H1 (cell line): ENCODE measurements around the gene TEX51. TPM values are rescaled to one million over a fixed set of nuclear protein-coding genes. Genes with fewer than 3 reads are reported as not detected.

Experiments used
- CTCF ChIA-PET: fragments of 300-600 bp; sonication (Branson Sonifier 250); formaldehyde crosslinking; loops from one replicate; lab custom pipeline; 2021; ENCODE audit not compliant: partially characterized antibody; lab: Charles Lee
- POLR2A ChIA-PET: fragments of 300-600 bp; sonication (Branson Sonifier 250); formaldehyde crosslinking; loops from one replicate; lab custom pipeline; 2021; ENCODE audit warnings: inconsistent platforms; ENCODE audit not compliant: partially characterized antibody; lab: Charles Lee
- DNase-seq, 2 experiments: peaks; one replicate each; pipeline versions ENCODE4 v3.0.0 to v3.0.0-alpha.2; 2010 to 2022; ENCODE audit warnings: low spot score in 2 of 2, low read depth in 1 of 2, mixed read lengths in 1 of 2
- FAIRE-seq: peaks from 2 replicates; lab custom pipeline; 2011; peaks lifted over from hg19 to GRCh38; lab: Jason Lieb, UNC
- H2AFZ ChIP-seq: 2 replicates; pipeline ENCODE4 v1.8.1; 2012; ENCODE audit warnings: low read length, inconsistent platforms
- H2AK5ac ChIP-seq: 2 replicates; pipeline ENCODE4 v1.6.1; 2013; ENCODE audit warnings: low read depth, low read length
- H2BK120ac ChIP-seq: replicated peaks from 2 replicates; pipeline ENCODE3; 2013; ENCODE audit warnings: low read depth, low read length, inconsistent platforms
- H2BK12ac ChIP-seq: 2 replicates; pipeline ENCODE4 v1.6.1; 2013; ENCODE audit warnings: low read depth, low read length
- H2BK15ac ChIP-seq: 2 replicates; pipeline ENCODE4 v1.6.1; 2013; ENCODE audit warnings: low read length
- H2BK20ac ChIP-seq: 2 replicates; pipeline ENCODE4 v1.6.1; 2013; ENCODE audit warnings: low read length
- H2BK5ac ChIP-seq: 2 replicates; pipeline ENCODE4 v1.6.1; 2013; ENCODE audit warnings: low read depth, low read length
- H3K14ac ChIP-seq: 2 replicates; pipeline ENCODE4 v1.6.1; 2013; ENCODE audit warnings: inconsistent platforms; ENCODE audit not compliant: insufficient read length
- H3K18ac ChIP-seq: 2 replicates; pipeline ENCODE4 v1.6.1; 2013; ENCODE audit warnings: low read length; ENCODE audit errors: extremely low read depth
- H3K23ac ChIP-seq: 2 replicates; pipeline ENCODE4 v1.6.1; 2013; ENCODE audit warnings: inconsistent platforms; ENCODE audit not compliant: insufficient read length
- H3K23me2 ChIP-seq: 2 replicates; pipeline ENCODE4 v1.6.1; 2013; ENCODE audit warnings: low read depth, low read length
- H3K27ac ChIP-seq: 2 replicates; pipeline ENCODE4 v1.6.1; 2011; ENCODE audit warnings: low read depth, low read length, inconsistent platforms
- H3K27me3 ChIP-seq, 4 experiments: replicated peaks in 1 of 4; 1 replicate in 1 of 4; 2 replicates in 3 of 4; pipeline versions ENCODE4 v1.6.1 to v1.8.1; 2011 to 2013; ENCODE audit warnings: low read length in 3 of 4, mild to moderate bottlenecking in 3 of 4, inconsistent platforms in 2 of 4, mixed read lengths in 2 of 4, moderate library complexity in 1 of 4; ENCODE audit not compliant: control insufficient read depth in 3 of 4, insufficient read depth in 3 of 4; ENCODE audit errors: extremely low read depth in 1 of 4
- H3K36me3 ChIP-seq, 4 experiments: 2 replicates each; pipeline versions ENCODE4 v1.6.1 to v1.8.1; 2011 to 2013; ENCODE audit warnings: mild to moderate bottlenecking in 4 of 4, low read length in 3 of 4, moderate library complexity in 2 of 4, control low read depth in 1 of 4, inconsistent platforms in 1 of 4; ENCODE audit not compliant: insufficient read depth in 4 of 4, control insufficient read depth in 2 of 4
- H3K4ac ChIP-seq: replicated peaks from 2 replicates; pipeline ENCODE3; 2013; ENCODE audit warnings: low read length, low read depth, mixed read lengths, inconsistent platforms; ENCODE audit not compliant: insufficient read length
- H3K4me1 ChIP-seq, 4 experiments: replicated peaks in 1 of 4; 1 replicate in 1 of 4; 2 replicates in 3 of 4; pipeline versions ENCODE4 v1.6.1 to v1.8.1; 2011 to 2013; ENCODE audit warnings: low read length in 3 of 4, inconsistent platforms in 2 of 4, mixed read lengths in 1 of 4; ENCODE audit not compliant: insufficient read depth in 4 of 4, control insufficient read depth in 3 of 4
- H3K4me2 ChIP-seq, 2 experiments: 2 replicates each; pipeline versions ENCODE4 v1.6.1 to v1.8.1; 2011 to 2013; ENCODE audit warnings: low read depth in 2 of 2, low read length in 2 of 2, control low read depth in 1 of 2, inconsistent platforms in 1 of 2, mild to moderate bottlenecking in 1 of 2; ENCODE audit not compliant: insufficient read depth in 1 of 2
- H3K4me3 ChIP-seq, 4 experiments: fragments of 200-600, 300-600 bp in 1 of 4; sonication (generic), shearing (Covaris generic), sonication (Bioruptor Twin) in 1 of 4; 2 replicates each; pipeline versions ENCODE4 v1.5.1 to v1.8.1; 2011 to 2016; ENCODE audit warnings: low read length in 4 of 4, low read depth in 3 of 4, control low read depth in 2 of 4, inconsistent platforms in 2 of 4, mild to moderate bottlenecking in 2 of 4, mixed read lengths in 1 of 4, moderate library complexity in 1 of 4; ENCODE audit not compliant: insufficient read depth in 2 of 4; ENCODE audit errors: extremely low read depth in 1 of 4
- H3K56ac ChIP-seq: replicated peaks from 2 replicates; pipeline ENCODE3; 2013; ENCODE audit warnings: low read depth, mild to moderate bottlenecking, mixed read lengths, low read length, inconsistent platforms; ENCODE audit not compliant: insufficient read length
- H3K79me1 ChIP-seq: 2 replicates; pipeline ENCODE4 v1.6.1; 2013; ENCODE audit warnings: low read depth, low read length, control low read depth
- H3K79me2 ChIP-seq, 2 experiments: 2 replicates each; pipeline versions ENCODE4 v1.6.1 to v1.8.1; 2012 to 2013; ENCODE audit warnings: low read length in 2 of 2, mild to moderate bottlenecking in 2 of 2, inconsistent platforms in 1 of 2; ENCODE audit not compliant: insufficient read depth in 2 of 2, control insufficient read depth in 1 of 2
- H3K9ac ChIP-seq, 4 experiments: replicated peaks in 1 of 4; 1 replicate in 1 of 4; 2 replicates in 3 of 4; pipeline versions ENCODE4 v1.6.1 to v1.8.1; 2011 to 2013; ENCODE audit warnings: low read depth in 3 of 4, low read length in 3 of 4, control low read depth in 2 of 4, mild to moderate bottlenecking in 2 of 4, moderate library complexity in 2 of 4, inconsistent platforms in 1 of 4; ENCODE audit errors: extremely low read depth in 1 of 4
- H3K9me3 ChIP-seq, 2 experiments: 2 replicates each; pipeline versions ENCODE4 v1.6.1 to v1.8.1; 2012 to 2013; ENCODE audit warnings: mild to moderate bottlenecking in 2 of 2, moderate library complexity in 2 of 2, control low read depth in 1 of 2, inconsistent platforms in 1 of 2, low read depth in 1 of 2, low read length in 1 of 2, mixed read lengths in 1 of 2; ENCODE audit not compliant: insufficient read depth in 2 of 2
- H4K20me1 ChIP-seq, 2 experiments: replicated peaks in 1 of 2; 2 replicates each; pipeline versions ENCODE3 to v1.8.1; 2011 to 2013; ENCODE audit warnings: inconsistent platforms in 2 of 2, low read length in 2 of 2, mild to moderate bottlenecking in 1 of 2; ENCODE audit not compliant: insufficient read depth in 2 of 2, control insufficient read depth in 1 of 2
- H4K5ac ChIP-seq: 2 replicates; pipeline ENCODE4 v1.6.1; 2013; ENCODE audit warnings: low read length, low read depth, mixed read lengths, inconsistent platforms; ENCODE audit not compliant: insufficient read length
- H4K8ac ChIP-seq: 2 replicates; pipeline ENCODE4 v1.8.0; 2013; ENCODE audit warnings: mild to moderate bottlenecking, moderate library complexity, low read length, inconsistent platforms; ENCODE audit not compliant: insufficient read depth; ENCODE audit errors: extremely low read depth
- H4K91ac ChIP-seq: replicated peaks from 2 replicates; pipeline ENCODE3; 2013; ENCODE audit warnings: low read length, mixed read lengths, inconsistent platforms; ENCODE audit not compliant: insufficient read length
- BRCA1 ChIP-seq: IDR thresholded peaks from 2 replicates; pipeline ENCODE4 v1.6.1; 2012; ENCODE audit warnings: low read depth, low read length, improper control_type of control experiment
- CREB1 ChIP-seq: IDR thresholded peaks from 2 replicates; pipeline ENCODE4 v1.6.1; 2012; ENCODE audit warnings: inconsistent platforms
- E2F6 ChIP-seq: IDR thresholded peaks from 2 replicates; pipeline ENCODE4 v1.6.1; 2012; ENCODE audit warnings: inconsistent platforms
- GABPA ChIP-seq: IDR thresholded peaks from 2 replicates; pipeline ENCODE4 v1.6.1; 2011; ENCODE audit warnings: mild to moderate bottlenecking, low read length, moderate library complexity, borderline replicate concordance; ENCODE audit not compliant: insufficient read depth
- KDM1A ChIP-seq: fragments of 200-600, 300-600 bp; sonication (generic); IDR thresholded peaks from 2 replicates; pipeline ENCODE4 v1.7.1; 2016; ENCODE audit warnings: mild to moderate bottlenecking, low read length, borderline replicate concordance
- PHF8 ChIP-seq: fragments of 200-600 bp; sonication (generic); conservative IDR thresholded peaks from 2 replicates; pipeline ENCODE4 v1.7.1; 2012; ENCODE audit warnings: low read depth, mild to moderate bottlenecking, inconsistent platforms, low read length, moderate library complexity
- RAD21 ChIP-seq, 2 experiments: IDR thresholded peaks in 1 of 2; conservative IDR thresholded peaks in 1 of 2; 2 replicates each; pipeline ENCODE4 v1.6.1; 2011; ENCODE audit warnings: low read depth in 2 of 2, low read length in 2 of 2, improper control_type of control experiment in 1 of 2, inconsistent platforms in 1 of 2, mild to moderate bottlenecking in 1 of 2, moderate library complexity in 1 of 2
- RBBP5 ChIP-seq: IDR thresholded peaks from 2 replicates; pipeline ENCODE4 v1.7.1; 2012; ENCODE audit warnings: low read depth, mild to moderate bottlenecking, inconsistent platforms, low read length, moderate library complexity, borderline replicate concordance
- SAP30 ChIP-seq: fragments of 300-600 bp; sonication (generic); IDR thresholded peaks from 2 replicates; pipeline ENCODE4 v1.7.1; 2012; ENCODE audit warnings: low read length, moderate library complexity, mild to moderate bottlenecking, inconsistent platforms; ENCODE audit not compliant: insufficient read depth, insufficient replicate concordance
- SIN3A ChIP-seq, 2 experiments: IDR thresholded peaks in 1 of 2; conservative IDR thresholded peaks in 1 of 2; 2 replicates each; pipeline ENCODE4 v1.6.1; 2011 to 2012; ENCODE audit warnings: low read length in 2 of 2, improper control_type of control experiment in 1 of 2, low read depth in 1 of 2, mild to moderate bottlenecking in 1 of 2
- SP4 ChIP-seq: IDR thresholded peaks from 2 replicates; pipeline ENCODE4 v1.6.1; 2012; ENCODE audit warnings: low read length, inconsistent platforms
- WGBS, 2 experiments: shearing (Covaris generic) in 1 of 2; methylation state at CpG; one replicate each; pipeline versions ENCODE4 v1.1.6 to v1.1.7; 2013 to 2015; ENCODE audit warnings: low lambda C conversion rate in 2 of 2, mixed read lengths in 2 of 2, inconsistent platforms in 1 of 2, low coverage in 1 of 2, missing lambda C conversion rate in 1 of 2; ENCODE audit not compliant: insufficient replicate concordance in 2 of 2, insufficient coverage in 1 of 2, insufficient read length in 1 of 2; ENCODE audit errors: extremely low coverage in 1 of 2, missing lambda C conversion rate in 1 of 2; 5-methylcytosine and 5-hydroxymethylcytosine counted together
- polyA plus RNA-seq, 7 experiments: library from polyadenylated mRNA; depleted of rRNA in 3 of 7; stranded (reverse) in 5 of 7; unstranded in 2 of 7; fragments of >200 nt in 5 of 7; fragments of 200-250 nt in 2 of 7; gene quantifications; 1 replicate in 5 of 7; 2 replicates in 1 of 7; 4 replicates in 1 of 7; pipeline versions ENCODE4 v1.2.1 to v1.2.3, GENCODE V29; 2011 to 2013; ENCODE audit warnings: missing spikeins in 2 of 7, mixed read lengths in 2 of 7
- total RNA-seq: library from RNA; stranded (reverse); fragmentation: NEBNext Ultra II Directional; extraction: Animal tissue kit (Norgen Biotek cat#: 25700); gene quantifications from 2 replicates; pipeline ENCODE4 v1.2.1, GENCODE V29; 2021

The TEX51 gene
- total and polyA plus RNA-seq, 2 of the 8 experiments (the other 6 are each of a cell fraction or from before 2014, with no cell fraction given) = not detected

GRCh38 chr2:126900646-126901319, 2.1 kb downstream of the TEX51 start:
- Histone ChIP-seq H3K36me3 (no peaks in the 10 kb centered on the region), H3K4me3 (no peak overlapping the region), H3K14ac (no peak overlapping the region), H2BK15ac (no peak overlapping the region), H3K27me3 (no peaks in the 10 kb centered on the region), H3K9ac (no peak overlapping the region), H4K5ac (no peak overlapping the region), H2AFZ (no peak overlapping the region), H2BK120ac (no peak overlapping the region), H2BK12ac (no peak overlapping the region), H3K56ac (no peak overlapping the region), H3K4ac (no peak overlapping the region), H3K18ac (no peak overlapping the region), H3K23me2 (no peaks in the 10 kb centered on the region), H4K91ac (no peak overlapping the region), H3K4me1 (no peaks in the 10 kb centered on the region), H3K4me2 (no peak overlapping the region), H2BK20ac (no peak overlapping the region), H2BK5ac (no peak overlapping the region), H2AK5ac (no peak overlapping the region), H3K9me3 (peaks cover 2% of the 10 kb centered on the region in 2 experiments; a peak in 1 of 4 replicates), H3K27ac (no peak overlapping the region), H3K79me1 (no peaks in the 10 kb centered on the region), H3K23ac (no peak overlapping the region), H4K8ac (no peak overlapping the region), H3K79me2 (no peaks in the 10 kb centered on the region), H4K20me1 (no peaks in the 10 kb centered on the region)
- ChIA-PET CTCF (interaction anchor here (0.5 to 2.2 kb wide), 5 partner anchors 10 to 71 kb away, joined by 3 to 9 read pairs (median 5); no protein-coding TSS in a partner anchor), POLR2A (no interaction called here)
- DNase-seq = no peak
- WGBS, 2 experiments = 97% methylated on average over 9 of the region's 9 CpGs; no CpG with 5 or more reads in 1 of the 2 experiments
- no peak for FAIRE-seq
- TF ChIP-seq KDM1A = no peak
- TF ChIP-seq E2F6 = no peak
- no peak for TF ChIP-seq CREB1
- no peak for TF ChIP-seq PHF8
- no peak for TF ChIP-seq SAP30
- TF ChIP-seq GABPA = no peak
- TF ChIP-seq RBBP5 = no peak
- TF ChIP-seq BRCA1 = no peak
- TF ChIP-seq SP4 = no peak
- no peak for TF ChIP-seq RAD21 (IDR thresholded peaks at IDR 0.05 in 1 of 2, conservative IDR thresholded peaks at IDR 0.05 in 1 of 2; ENCODE audit: low read depth in 2 of 2, low read length in 2 of 2)
- TF ChIP-seq SIN3A (conservative IDR thresholded peaks at IDR 0.05 in 1 of 2, IDR thresholded peaks at IDR 0.05 in 1 of 2; ENCODE audit: low read depth in 1 of 2, low read length in 2 of 2) = no peak
